Activated T-cell treated with anti-CD3 and anti-CD28 coated beads, Interleukin-2, amount 50 U/mL, for 48 hours (primary cell): ENCODE measurements around the gene KMT2B.

Experiments
- DNase-seq, 2 experiments: peaks; one replicate each; pipeline ENCODE4 v3.0.0-alpha.2; 2020

The KMT2B gene

GRCh38 chr19:35783469-35784434 is 65.9 kb downstream of the KMT2B start:
- DNase-seq, result no peak

GRCh38 chr19:35784503-35785338 is 66.9 kb downstream of the KMT2B start:
- DNase-seq, result no peak

GRCh38 chr19:35785339-35785627 is 67.5 kb downstream of the KMT2B start:
- no peak for DNase-seq

GRCh38 chr19:35786299-35787160 is 68.7 kb downstream of the KMT2B start:
- DNase-seq, result no peak

GRCh38 chr19:35787227-35787799 is 69.5 kb downstream of the KMT2B start:
- DNase-seq, result no peak
